GM18858 (cell line): Measurements from ENCODE around the gene PLXNA2.

Source experiments
- ATAC-seq: cut with Tn5 transposase; IDR thresholded peaks from one replicate; pipeline ENCODE4 v1.9.1; 2021; ENCODE audit not compliant: unreplicated experiment

The PLXNA2 gene

DNA sequence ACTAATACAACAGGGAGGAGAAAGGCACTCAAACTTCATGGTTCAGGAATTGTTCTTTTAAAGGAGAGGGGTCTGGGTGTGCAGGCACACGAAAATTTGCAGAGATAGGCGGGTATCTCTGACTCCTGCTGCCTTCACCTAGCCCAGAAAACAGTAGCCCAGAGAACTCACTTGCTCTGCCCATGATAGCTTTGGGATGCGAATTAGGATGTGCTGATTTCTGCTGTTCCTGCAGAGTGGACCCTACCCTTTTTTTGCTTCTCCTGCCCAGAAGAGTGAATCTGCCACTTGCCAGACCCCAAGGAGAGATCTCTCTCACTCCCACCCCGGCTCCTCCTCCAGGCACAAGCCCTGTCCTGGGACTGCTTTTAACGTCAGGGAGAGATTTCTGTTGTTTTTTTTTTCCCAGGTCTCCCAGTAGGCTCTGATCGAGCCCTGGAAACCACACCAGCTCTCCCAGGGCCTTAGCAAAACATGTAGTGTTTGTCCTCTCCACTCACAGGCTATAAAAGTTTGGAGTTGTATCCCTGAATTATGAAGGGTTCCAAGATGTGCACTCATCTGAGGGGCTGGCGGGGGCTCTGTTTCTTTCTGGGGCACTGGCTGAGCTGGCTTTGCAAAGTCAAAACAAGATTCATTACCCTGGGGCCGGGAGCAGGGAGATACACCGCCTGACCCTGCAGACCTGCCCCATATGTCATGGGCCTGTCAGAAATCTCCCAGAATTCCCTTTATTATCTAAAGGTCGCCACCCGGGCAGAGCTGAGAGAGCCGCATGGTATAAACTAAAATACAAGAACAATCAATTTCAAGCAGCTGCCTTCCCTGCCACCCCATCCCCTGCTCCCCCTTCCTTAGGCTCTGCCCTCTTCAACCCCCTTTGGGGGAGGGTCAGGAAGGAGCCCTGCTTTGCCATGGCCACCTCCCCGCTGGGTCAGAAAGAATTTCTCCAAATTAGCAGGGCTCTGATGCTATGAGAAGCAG, 17.9 kb downstream of the PLXNA2 start:
- no peak for ATAC-seq

DNA sequence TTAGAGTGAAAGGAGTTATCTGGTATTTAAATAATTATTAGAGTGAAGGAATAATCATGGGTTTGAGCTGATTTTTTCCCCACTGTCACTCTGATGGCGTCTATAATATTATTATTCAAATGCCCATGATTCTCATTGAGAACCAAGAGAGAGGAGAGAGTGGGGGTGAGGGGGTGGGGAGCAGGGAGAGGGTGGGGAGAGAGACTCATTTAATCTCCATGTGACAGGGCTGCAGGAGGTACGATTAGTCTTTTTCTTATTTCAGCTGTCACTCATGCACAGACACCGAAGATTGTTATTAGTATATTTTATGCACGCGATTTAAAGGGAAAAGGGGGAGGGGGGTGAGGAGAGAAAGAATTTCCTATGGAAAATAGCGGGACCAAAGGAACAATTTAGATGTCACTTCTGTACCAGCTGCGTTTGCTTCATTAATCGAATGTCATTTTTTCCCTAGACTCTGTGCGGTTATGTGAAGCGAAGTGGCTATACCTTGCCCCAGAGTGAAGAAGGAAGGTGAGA, 19.9 kb downstream of the PLXNA2 start:
- ATAC-seq: no peak

DNA sequence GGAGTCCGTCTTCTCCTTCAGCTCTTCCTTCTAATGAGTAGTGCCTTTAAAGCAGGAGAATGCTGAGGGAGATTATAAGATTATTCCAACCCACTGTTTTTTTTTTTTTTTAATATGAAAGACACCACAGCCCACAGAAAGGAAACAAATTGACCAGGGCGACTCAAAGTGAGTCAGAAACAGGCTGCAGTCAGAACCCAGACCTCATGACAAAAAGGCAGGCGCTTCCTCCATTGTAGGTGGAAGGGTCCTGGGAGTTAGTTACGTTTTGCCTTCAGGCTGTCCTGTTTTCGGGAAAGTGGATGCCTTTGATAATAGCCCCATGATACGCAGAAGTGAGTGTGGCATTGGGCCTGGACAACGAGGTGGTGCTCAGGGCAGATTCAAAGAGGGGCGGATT, 21.0 kb downstream of the PLXNA2 start:
- ATAC-seq: no peak

DNA sequence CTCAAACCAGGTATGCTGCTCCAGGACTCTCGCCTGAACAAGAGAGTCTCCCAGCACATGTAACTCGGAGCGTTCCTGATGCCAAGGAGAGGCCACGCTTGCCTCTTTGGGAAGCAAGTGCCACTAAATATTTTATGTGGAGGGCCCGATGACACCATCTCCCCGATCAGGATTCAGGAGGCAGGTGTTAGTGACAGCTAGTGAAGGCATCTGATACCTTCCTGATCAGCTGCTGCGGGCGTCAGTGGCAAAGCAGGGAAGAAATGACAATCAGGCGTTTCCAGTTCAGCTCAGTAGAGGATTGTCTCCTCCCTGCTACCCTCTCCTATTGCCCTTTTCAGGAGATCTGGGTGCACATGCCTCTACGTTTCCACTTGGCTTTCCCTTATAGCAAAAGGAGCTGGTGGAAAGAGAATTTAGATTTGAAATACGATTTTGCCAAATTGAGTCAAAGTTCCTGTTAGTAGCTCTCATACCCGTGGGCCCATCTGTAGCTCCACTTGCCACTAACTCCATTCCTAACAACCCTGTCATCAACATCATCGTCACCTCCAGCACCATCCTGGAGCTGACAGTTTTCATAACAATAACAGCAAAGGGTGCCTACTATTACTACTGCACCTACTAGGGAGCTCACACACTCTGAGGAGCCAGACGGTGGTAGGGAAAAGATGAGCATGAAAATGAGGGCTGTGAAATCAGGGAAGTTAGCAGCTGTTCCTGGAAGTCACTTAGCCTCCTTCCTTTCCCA, 21.6 kb downstream of the PLXNA2 start:
- ATAC-seq: no peak

DNA sequence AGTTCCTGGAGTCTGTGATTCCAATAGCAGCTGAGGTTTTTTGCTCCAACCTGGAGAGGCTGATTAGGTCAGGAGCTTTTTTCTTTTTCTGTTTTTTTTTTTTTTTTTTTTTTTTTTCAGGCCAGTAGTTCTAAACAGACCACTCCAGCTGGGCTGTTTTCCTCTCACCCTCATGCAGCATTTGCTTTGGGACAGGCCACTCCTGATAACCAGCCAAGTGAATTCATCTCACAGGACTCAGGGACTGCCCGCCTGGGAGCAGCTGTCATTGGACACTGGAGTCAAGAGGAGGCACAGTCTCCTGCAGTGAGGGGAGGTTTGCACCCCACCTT, 22.9 kb downstream of the PLXNA2 start:
- ATAC-seq: no peak

DNA sequence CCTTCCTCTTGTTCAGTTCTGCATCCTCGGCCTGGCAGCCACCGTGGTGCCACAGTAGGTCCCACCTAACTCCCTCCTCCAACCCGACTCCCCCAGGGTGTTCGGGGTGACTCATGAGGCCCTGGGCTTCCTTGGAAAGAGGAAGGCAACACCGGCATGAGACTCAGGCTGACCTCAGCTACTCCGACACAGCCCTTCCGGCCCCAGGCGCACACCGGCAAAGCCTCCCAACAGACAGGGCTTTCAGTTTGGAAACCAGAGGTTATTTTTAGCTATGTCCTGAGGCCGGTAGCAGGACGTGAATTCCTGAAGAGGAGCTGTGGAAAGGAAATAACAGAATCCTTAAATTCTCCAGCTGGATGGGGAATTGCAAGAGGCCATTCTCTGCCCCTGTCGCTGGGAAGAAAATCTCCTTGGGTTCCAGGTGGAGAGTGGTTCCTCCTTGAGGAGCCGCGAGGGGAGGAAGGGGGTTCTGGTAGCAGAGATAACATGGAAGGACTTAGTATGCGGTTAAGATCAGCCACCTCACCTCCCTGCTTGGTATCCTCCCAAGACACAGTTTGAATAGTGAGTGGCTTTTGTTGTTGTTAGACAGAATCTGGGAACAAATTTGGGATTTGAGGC, 24.4 kb downstream of the PLXNA2 start:
- ATAC-seq: no peak

DNA sequence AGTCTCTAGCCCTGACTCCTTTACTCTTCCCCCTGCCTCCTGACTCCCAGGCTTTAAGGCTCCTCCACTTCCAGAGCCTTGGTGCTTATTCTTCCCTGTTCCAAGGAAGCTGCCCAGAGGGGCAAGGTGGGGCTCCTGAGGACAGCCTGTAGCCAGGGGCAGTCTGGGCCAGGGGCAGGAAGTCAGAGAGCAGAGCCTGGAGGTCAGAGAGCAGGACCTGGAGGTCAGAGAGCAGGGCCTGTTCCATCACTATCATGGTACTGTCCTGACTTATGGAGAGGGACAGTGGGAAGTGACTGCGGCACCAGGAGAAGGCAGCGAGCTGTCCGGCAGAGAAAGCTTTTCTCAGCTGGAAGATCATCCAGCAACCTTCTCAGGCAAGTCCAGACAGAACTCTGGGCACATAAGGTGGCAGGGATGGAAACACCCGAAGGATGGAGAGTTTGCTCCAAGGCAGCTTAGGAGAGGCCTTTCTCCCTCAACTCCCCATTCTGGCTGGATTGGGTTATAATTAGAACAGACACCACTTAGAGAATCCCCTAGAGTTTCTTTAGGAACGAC, 25.0 kb downstream of the PLXNA2 start:
- no peak for ATAC-seq

DNA sequence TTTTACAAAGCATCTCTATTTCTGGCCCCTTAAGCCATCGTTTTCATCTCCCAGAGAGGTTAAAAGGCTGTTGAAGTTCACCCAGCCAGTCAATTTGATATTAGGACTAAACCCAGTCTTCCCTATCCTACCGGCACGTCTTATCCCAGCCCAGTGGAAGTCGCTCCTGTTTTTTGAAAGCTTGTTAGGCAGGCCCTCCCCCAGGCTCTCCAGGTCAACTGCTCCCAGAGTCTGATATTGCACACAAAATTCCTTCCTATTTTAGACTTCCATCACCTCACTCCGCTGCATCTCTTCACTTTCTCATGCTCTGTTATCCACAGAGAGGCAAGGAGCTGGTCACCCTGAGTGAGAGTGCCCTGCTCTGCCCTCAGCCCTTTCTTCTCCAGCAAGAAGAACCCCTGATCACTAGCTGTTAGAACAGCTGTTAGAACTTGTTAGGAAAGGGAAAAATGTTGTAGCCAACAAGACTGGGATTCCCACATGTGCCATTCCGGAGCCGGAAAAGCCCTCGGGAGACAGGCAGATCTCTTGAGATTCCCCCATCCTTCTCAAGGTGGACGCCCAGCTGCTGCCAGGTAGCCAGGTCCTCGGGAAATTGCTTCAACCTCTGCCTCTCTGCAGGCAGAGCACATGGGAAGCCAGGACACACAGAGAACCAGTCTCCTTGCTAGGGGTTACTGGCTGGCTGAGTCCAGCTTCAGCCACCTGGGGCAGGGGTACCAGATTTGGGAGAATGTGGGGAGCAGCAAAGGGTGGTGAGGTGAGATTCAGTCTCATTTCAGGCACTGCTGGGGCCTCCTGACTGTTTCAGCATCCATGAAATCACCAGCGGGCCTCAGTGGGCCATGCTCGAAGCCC, 25.7 kb downstream of the PLXNA2 start:
- no peak for ATAC-seq

DNA sequence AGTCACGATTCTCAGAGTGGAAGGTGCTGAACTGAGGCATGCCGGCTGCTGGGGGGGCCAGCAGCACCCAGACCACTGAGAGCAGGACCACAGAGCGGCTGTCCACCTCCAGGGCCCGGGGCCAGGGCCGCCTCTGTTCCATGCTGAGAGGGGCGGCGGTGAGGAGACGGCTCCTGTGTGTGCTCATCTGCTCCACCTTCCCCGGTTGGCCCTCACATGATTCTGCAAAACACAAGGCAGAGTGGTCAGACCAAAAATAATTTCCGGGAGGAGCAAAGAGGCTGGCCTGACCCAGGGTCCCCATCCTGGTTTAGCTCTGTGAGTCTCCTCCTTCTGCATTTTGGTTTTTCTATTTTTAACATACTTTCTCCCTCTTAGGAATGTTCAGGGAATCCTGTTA, 26.4 kb downstream of the PLXNA2 start:
- no peak for ATAC-seq

DNA sequence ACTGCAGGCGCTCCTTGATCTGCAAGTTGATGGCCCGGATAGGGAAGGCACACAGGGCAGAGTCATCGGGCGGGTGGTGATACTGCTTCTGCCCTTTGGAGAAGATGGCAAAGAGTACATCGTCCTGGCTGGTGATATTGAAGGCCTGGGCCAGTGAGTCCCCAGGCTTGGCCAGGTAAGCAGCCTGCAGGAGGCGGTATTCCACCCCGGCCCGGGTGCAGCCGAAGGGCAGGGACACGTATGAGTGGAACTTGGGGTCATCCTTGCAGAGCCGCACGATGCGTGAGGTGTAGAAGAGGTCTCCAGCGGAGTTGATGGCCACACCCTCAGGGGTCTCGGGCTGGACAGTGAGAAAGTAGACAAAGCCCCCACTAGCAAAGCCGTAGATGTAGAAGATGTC, 27.4 kb downstream of the PLXNA2 start:
- ATAC-seq: no peak

DNA sequence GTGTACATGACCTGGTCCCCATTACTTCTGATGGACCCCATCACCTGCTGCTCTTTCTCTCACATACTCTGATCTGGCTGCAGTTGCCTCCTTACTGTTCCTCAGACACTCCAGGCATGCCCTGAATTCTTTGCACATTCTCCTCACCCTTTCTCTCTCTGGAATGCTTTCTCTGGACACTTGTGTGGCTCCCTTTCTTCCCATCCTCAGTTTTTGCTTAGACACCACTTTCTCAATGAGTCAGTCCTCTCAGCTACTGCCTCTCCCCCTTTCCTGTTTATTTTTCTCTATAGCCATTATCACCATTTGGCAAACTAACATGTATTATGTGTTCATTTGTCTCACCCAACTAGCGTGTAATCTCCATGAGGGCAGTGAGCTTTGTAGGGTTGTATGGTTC, 28.1 kb downstream of the PLXNA2 start:
- no peak for ATAC-seq

DNA sequence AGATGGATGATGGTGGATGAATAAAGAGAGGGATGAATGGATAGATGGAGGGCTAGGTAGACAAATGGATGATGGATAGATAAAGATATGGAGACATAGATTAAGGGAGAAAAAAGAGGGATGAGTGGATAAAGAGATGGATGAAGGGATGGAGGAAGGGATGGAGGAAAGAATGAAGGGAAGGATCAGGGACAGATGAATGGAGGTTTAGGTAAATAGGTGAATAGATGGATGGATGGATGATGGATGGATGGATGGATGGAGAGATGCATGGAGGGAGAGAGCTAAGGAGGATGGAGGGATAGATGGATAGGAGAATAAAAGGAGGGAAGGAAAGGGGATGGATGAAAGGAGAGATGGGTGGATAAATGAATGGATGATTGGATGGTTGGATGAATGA, 28.8 kb downstream of the PLXNA2 start:
- no peak for ATAC-seq

DNA sequence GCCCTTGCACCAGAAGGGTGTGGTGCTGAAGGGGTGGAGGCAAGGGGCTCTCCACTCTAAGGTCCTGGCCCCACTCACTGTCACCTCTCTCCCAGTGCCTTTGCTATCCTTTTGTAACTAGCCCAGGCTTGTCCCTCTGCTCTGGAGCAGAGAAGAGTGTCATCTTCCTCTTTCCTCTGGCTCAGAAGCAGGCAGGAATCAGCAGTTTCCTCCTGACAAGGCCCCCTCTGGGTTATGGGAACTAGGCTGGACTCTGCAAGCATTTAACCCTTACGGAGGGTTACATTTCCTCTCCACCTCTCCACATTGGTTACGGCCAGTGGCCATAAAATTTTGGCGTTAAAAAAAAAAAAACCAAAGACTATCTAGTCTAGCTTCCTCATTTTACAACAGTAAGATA, 30.4 kb downstream of the PLXNA2 start:
- ATAC-seq: no peak

DNA sequence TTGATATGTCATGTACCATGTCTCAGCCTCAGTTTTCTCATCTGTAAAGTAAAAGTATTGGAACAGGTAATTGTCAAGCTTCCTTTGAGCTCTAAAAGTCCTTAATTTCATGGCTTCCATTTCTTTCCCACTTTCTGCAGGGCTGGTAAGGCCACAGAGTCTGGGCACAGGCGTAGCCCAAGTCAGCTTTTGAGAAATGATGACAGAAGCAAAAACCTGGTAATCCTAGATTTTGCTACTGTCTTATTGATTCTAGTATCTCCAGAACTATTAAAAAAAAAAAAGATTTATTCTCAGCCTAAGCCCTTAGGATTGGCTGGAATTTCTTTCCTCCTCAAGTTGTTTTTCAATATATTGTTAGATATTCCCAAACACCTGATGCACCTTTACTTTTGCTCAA, 31.3 kb downstream of the PLXNA2 start:
- ATAC-seq: no peak

DNA sequence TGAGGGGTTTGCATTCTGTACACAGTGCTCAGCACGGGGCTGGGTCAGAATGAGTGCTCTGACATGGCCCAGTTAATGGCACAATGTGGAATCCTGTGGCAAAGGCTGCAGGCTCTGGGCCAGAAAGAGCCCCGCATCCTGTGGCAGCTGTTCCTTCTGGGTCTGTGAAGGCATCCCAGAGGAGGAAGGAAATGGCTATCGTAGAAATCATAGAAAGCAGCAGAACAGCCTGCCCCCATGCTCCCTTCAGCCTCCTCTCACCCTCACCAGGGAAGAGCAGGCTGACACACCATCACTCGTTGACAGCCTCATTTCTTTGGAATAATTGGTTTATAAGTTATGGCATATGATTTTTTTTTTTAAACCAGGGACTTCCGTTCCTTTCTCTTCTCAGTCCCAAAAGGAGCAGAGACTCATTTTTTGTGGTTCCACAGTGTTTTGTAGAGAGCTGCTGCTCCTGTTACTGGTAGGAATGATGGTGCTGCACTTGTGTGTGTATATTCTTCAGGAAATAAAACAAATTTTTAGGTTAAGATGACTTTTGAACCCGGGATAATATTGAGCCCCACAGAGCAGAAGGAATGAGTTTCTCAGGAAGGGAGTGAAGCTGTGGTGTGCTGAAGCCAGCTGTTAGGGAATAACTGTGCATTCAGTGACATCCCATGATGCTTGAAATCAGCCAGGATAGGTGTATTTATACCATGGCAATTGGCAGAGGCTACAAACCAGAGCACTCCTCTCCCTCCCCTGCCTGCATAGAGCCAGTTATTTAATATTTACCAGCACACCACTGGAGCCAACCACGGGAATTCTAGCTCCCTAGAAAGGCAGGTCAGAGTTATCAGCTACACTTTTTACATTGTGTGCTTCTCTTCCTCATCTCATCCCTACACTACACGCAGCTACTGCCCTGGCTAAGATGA, 32.0 kb downstream of the PLXNA2 start:
- ATAC-seq: no peak

DNA sequence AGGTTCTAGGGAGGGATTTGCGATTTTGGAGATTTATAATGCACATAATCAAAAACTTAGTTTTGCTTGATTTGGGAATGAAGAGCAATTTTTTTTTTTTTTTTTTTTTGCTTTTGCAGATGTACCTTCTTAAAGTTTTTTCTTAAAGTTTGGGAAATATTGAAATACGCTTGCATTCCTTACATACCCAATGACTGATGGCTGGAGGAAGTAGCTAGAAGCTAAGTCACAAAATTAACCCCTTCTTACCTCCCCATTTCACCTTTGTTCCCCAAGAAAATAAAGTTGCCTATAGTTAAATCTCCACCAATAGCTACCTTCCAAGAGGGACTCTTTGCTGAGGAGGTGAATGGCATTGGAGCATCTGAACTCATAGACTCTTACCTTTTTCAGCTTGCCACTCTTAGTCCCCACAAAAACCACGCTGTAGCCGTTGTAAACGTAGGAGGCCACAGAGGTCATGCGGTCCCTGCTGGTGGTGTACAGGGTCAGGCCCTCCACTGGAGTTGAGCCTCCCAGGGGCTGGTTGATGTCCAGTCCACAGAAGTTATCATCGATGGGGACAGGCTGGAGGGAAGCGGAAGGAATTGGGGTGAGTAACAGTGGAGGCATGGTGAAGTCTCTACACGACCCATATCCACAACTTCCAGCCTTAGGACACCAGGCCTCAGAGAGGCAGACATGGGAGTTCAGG, 34.1 kb downstream of the PLXNA2 start:
- ATAC-seq: no peak

DNA sequence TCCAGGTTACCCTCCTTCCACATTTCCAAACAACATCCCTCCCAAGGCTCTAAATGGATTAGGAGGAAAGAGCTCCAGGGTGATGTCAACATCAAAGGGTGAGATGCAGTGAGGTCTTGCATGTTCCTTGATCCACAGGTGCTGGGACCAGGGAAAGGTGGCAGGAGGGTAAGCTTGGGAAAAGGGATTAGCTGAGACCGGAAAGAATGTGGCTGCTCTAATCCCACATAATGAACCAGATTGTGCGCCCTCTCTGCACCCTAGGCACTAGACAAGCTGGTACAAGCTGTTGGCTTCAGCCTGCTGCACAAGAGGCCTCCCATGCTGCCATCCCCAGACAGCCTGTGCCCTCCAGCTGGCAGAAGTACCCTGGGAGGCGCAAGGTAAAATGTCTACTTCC, 34.9 kb downstream of the PLXNA2 start:
- no peak for ATAC-seq

DNA sequence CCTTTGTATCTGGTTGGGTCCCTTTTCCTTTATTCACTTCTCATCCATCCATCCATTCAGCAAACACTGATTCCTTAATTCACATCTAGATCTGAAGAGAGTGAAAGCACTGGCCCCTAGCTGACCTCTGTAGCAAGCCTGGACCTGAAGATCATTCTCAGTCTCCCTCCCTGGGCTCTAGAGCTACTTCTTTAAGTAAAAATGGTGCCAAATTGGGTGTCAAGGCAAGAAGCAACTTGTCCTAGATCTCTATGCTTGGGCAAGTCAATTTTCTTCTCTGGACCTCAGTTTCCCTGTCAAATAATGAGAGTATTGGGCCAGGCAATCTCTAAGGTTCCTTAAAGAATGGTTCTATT, 36.1 kb downstream of the PLXNA2 start:
- ATAC-seq: no peak
